ENCODE measurements around the gene MSANTD2.
A peak's percentile ranks its signal among the peaks of the same experiment; 100 is the strongest.

Gene MSANTD2

DNA sequence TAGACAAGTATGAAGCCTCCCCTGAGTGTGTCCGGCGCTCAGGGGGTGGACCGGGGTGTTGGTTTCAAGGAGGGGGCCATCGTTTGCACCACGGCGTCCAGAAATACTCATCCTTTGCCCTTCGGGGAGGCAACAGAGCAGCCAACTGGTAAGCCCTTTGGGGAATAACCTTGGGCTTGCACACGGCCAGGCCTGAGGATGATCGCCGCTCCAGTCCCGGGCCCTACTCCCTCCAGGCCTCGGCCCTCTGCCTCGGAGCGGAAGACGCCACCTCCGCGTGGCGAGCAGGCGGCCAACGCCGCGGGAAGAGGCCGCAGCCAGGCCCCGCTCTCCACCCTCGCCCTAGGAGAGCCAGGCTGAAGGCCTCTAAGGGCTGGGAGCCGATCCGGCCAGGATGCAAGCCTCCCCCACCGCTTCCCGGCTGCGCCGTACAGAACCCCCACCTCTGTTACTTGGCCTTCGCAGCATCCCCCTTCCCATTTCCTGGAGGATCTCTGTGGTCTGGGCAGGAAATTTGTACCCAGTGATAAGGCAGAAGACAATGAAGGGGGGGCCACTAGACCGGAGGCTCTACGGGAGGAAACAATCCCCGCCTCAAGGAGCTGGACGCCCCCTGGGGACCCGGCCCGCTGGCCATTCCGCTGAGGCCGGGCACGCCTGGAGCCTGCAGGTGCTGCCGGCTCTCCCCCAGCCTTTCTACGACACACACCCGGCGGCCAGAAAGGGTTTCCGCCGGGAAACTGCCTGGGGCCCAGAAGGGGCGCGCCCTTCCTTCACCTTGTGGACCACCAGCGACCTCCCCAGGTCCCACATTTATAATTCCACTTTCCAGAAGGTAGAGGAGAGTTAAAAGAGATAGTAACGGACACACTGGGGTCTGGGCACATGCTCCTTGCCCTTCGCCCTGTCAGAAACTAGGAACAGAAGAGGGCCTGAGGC, 40.7 kb downstream of the MSANTD2 start:
- Histone ChIP-seq H3K36me3 (replicated peaks; ENCODE audit: low read depth, low read length) (no peaks in the 10 kb centered on the region), H3K4me1 (ENCODE audit: low read length) (peaks cover 8% of the 10 kb centered on the region), H3K27me3 (ENCODE audit: low read depth, low read length) (peaks cover 17% of the 10 kb centered on the region; the same call in 1 of the 2 replicates), H2AFZ (ENCODE audit: low read depth, low read length) (no peak overlapping the region), H3K79me2 (ENCODE audit: low read length) (no peaks in the 10 kb centered on the region), H3K4me2 (ENCODE audit: low read length) (no peak overlapping the region), H3K27ac (ENCODE audit: low read length) (no peak overlapping the region), H3K9ac (ENCODE audit: low read length) (no peak overlapping the region), H3K4me3 (ENCODE audit: low read length) (no peak overlapping the region), H4K20me1 (ENCODE audit: insufficient read depth, low read length) (peaks cover 5% of the 10 kb centered on the region; the same call in 1 of the 2 replicates), H3K9me3 (ENCODE audit: insufficient read depth, low read length) (no peaks in the 10 kb centered on the region)
- TF ChIP-seq EZH2phosphoT487 (IDR thresholded peaks at IDR 0.05; ENCODE audit: low read depth): no peak
- TF ChIP-seq, protein P1, sequence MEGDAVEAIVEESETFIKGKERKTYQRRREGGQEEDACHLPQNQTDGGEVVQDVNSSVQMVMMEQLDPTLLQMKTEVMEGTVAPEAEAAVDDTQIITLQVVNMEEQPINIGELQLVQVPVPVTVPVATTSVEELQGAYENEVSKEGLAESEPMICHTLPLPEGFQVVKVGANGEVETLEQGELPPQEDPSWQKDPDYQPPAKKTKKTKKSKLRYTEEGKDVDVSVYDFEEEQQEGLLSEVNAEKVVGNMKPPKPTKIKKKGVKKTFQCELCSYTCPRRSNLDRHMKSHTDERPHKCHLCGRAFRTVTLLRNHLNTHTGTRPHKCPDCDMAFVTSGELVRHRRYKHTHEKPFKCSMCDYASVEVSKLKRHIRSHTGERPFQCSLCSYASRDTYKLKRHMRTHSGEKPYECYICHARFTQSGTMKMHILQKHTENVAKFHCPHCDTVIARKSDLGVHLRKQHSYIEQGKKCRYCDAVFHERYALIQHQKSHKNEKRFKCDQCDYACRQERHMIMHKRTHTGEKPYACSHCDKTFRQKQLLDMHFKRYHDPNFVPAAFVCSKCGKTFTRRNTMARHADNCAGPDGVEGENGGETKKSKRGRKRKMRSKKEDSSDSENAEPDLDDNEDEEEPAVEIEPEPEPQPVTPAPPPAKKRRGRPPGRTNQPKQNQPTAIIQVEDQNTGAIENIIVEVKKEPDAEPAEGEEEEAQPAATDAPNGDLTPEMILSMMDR (IDR thresholded peaks at IDR 0.05; ENCODE audit: low read depth, low read length): no peak

DNA sequence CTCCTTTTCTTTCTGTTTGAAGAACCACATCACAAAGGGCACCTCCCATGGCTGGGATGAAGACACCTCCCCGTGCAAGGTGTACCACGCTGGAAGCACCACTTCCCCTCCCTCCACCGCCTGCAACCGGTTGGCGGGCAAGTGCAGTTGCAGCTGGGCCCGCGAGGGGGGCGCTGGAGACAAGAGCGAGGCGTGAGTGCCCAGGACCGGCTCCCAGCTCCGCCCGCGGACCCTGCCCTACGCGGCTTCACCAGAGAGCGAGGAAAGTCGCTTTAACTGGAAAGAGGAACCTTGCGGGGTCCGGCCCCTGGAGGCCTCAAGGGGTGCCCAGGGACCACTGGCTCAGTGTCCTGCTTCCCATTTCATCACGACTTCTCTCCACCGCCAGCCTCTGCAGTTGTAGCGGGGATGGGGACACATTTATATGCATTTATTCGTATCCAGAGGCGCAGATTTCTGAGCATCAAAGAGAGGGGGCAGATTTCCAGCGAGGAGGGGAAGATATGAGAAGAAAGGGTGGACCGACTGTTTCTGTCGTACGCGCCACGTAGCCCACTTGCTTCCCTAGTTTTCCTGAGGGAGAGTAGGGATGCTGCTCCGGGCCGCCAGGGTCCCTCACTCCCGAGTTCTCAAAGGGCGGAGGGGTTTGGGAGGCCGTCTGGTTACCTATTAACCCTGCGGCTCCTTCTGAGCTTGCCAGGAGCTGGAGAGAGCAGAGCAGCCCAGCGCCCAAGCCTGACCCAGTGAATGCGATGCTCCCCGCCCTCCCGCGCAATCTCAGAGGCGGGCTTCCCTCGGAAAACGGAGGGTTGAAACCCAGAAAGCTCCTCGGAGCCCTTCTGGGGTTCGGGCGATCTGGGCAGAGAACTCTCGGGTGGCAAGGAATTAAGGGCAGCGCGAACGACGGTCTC, 41.6 kb downstream of the MSANTD2 start:
- H3K27ac ChIP-seq (ENCODE audit: low read length): no peak overlapping the region
- H2AFZ ChIP-seq (ENCODE audit: low read depth, low read length): peak overlapping the region; percentile 35; the same call in 1 of the 2 replicates
- H3K4me2 ChIP-seq (ENCODE audit: low read length): peak overlapping the region; percentile 62
- no peaks in the 10 kb centered on the region for H3K79me2 ChIP-seq (ENCODE audit: low read length)
- H3K9ac ChIP-seq (ENCODE audit: low read length): no peak overlapping the region
- H4K20me1 ChIP-seq (ENCODE audit: insufficient read depth, low read length): peaks cover 3% of the 10 kb centered on the region; the same call in 1 of the 2 replicates
- no peaks in the 10 kb centered on the region for H3K36me3 ChIP-seq (replicated peaks; ENCODE audit: low read depth, low read length)
- peak overlapping the region; percentile 63 for H3K4me3 ChIP-seq (ENCODE audit: low read length)
- TF ChIP-seq EZH2phosphoT487 (IDR thresholded peaks at IDR 0.05; ENCODE audit: low read depth): no peak
- TF ChIP-seq, protein P1 (IDR thresholded peaks at IDR 0.05; ENCODE audit: low read depth, low read length): peak; percentile 55
- H3K4me1 ChIP-seq (ENCODE audit: low read length): peaks cover 8% of the 10 kb centered on the region
- peaks cover 17% of the 10 kb centered on the region; the same call in 1 of the 2 replicates for H3K27me3 ChIP-seq (ENCODE audit: low read depth, low read length)
- H3K9me3 ChIP-seq (ENCODE audit: insufficient read depth, low read length): no peaks in the 10 kb centered on the region

DNA sequence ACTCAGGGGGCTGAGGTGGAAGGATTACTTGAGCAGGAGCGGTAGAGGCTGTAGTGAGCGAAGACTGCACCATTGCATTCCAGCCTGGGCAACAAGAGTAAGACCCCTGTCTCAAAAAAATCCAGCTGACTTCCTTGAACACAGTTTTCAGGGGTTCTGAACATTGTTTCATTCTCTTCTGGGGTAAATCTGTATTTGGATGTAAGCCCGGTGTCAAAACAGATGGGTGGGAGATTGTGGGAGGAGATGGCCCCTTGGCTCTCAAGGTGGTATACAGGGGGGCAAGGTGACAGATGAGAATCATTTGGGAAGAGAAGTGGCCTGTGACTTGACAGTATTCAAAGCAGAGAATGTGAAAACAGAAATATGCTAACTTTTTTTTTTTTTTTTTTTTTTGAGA, 42.9 kb downstream of the MSANTD2 start:
- H3K4me2 ChIP-seq (ENCODE audit: low read length): no peak overlapping the region
- peaks cover 4% of the 10 kb centered on the region; the same call in 1 of the 2 replicates for H3K4me1 ChIP-seq (ENCODE audit: low read length)
- no peak overlapping the region for H2AFZ ChIP-seq (ENCODE audit: low read depth, low read length)
- no peaks in the 10 kb centered on the region for H3K9me3 ChIP-seq (ENCODE audit: insufficient read depth, low read length)
- H4K20me1 ChIP-seq (ENCODE audit: insufficient read depth, low read length): no peaks in the 10 kb centered on the region
- no peak overlapping the region for H3K9ac ChIP-seq (ENCODE audit: low read length)
- peaks cover 17% of the 10 kb centered on the region; the same call in 1 of the 2 replicates for H3K27me3 ChIP-seq (ENCODE audit: low read depth, low read length)
- H3K79me2 ChIP-seq (ENCODE audit: low read length): no peaks in the 10 kb centered on the region
- H3K27ac ChIP-seq (ENCODE audit: low read length): no peak overlapping the region
- H3K4me3 ChIP-seq (ENCODE audit: low read length): no peak overlapping the region
- H3K36me3 ChIP-seq (replicated peaks; ENCODE audit: low read depth, low read length): no peaks in the 10 kb centered on the region
- no peak for TF ChIP-seq EZH2phosphoT487 (IDR thresholded peaks at IDR 0.05; ENCODE audit: low read depth)
- TF ChIP-seq, protein P1 (IDR thresholded peaks at IDR 0.05; ENCODE audit: low read depth, low read length): no peak
